NCI-H1417 (cell line): ENCODE data around the gene CRISPLD2.

Experiments
- DNase-seq, 3 experiments: peaks; one replicate each; lab custom pipeline; 2025; lab: John Stamatoyannopoulos, UW

CRISPLD2 gene

DNA sequence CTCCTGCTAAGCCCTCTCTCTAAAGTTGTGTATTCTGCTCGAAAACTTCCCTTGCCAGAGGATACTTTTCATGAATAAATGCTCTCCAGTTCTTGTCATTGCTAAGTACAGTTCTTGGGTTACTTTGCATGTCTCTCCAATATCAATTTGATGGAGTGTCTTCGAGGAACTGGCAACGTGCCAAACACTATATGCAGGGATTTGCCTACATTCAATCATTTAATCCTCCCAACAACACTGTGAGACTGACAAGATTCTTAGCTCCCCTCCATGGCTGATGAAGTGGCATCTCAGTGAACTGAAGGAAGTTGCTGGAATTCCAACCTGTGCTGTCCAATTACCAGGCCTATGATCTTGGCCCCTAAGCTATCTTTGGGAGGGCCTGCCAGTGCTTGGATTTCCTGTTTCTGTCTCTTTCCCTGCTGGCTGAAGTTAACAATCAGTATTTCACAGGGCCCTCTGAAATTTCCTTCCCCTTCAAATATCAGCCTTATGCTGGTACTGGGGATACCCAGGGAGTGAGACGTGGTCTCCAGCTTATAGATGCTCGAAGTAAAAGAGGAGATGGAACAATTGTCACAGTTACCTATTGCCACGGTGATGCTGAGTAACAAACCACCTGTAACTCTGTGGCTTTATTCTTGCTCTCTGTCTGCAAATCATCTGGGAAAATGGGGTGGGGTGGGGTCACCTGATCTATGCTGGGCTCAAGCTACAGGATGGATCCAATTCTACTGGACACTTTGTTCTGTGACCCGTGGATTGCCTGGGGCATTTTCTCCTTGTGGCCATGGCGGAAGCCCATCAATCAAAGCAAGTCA lies 19.4 kb upstream of the CRISPLD2 start:
- peak in 1 of 3 experiments; percentile 4 for DNase-seq

DNA sequence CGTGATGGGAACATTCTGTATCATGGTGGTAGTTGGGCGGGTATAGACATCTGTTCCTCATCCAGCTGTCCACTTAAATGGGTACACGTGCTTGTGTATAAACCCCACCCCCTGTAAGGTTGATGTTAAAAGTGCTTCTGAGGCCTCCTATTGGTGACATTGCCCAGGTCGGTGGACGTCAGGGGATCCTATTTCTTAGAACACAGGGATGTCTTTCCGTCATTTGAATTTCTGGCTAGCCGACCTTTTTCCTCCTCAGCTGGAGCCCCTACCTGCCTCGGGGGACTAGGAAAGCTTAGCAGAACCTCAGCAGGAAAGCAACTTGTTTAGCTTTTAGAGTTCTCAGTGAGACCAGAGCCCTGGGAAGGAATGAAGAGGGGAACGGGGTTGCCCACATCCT lies 16.6 kb upstream of the CRISPLD2 start:
- DNase-seq = no peak

DNA sequence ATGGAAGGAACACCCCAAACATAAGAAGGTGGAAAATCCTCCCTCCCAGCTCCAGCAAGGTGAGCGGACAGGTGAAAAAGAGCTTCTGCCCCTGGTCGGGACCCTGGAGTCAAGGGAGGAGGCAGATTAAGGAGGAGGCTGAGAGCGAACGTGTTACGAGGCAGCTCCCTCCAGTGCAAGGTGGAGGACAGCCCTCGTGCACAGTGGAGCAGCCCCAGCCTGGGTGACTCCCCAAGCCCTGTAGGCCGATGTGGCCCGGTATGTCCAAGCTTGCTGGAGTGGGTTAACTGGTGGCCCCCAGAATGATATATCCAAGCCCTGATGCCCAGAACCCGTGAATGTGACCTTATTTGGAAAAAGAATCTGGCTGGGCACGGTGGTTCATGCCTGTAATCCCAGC lies 15.5 kb upstream of the CRISPLD2 start:
- no peak for DNase-seq

DNA sequence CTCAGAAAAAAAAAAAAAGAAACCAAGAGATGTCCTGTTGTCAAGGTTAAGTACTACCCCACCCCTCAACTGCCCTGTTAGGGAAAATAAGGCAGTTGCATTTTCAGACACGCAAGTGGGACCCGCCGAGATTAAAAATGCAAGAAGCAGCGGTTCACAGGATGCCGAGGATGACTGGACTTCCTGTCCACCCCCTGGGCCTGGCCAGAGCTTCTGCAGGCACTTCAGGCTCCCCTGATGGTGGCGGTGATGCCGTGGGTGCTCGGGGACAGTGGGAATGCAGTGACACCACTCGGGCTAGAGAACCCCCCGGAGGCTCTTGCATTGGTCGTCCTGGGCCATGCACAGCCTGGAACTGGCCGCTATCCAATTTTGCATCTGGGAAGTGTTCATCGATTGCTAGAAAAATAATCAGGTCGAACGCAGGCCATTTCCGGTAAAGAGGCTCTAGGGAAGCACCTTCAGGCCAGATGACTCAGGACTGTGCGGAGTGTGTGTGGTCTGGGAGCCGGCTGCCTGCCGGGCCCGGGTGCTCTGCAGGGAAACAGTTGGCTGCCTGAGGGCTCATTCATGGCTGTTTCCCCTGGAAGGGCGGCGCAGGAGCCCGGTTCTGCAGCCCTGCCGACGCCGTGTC lies 13.4 kb upstream of the CRISPLD2 start:
- no peak for DNase-seq

DNA sequence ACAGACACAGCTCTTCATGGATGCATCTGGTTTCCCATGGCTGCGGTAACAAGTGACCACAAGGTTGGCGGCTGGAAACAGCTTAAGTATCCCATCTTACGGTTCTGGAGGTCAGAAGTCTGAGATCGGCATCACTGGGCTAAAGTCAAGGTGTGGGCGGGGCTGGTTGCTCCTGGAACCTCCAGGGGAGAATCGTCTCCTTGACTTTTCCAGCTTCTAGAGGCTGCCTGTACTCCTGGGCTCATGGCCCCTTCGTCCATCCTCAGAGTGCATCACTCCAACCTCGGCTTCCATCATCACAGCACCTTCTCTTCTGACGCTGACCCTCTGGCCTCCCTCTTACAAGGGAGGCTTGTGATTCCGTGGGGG lies 12.9 kb upstream of the CRISPLD2 start:
- DNase-seq = no peak

DNA sequence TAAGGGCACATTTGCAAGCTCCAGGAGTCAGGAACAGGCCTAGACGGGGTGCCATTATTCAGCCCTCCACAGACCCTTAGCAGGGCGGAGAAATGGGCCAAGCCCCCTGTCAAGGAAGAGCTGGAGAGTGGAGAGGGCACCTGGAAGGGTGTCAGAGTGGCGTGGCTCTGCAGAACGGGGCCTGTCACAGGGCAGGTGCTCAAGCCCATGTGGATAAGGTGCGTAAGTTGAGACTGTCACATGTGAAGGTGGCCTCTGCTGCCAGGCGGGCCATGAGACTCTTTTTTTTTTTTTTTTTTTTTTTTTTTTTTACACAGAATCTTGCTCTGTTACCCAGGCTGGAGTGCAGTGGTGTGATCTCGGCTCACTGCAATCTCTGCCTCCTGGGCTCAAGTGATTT lies 12.0 kb upstream of the CRISPLD2 start:
- DNase-seq = no peak

DNA sequence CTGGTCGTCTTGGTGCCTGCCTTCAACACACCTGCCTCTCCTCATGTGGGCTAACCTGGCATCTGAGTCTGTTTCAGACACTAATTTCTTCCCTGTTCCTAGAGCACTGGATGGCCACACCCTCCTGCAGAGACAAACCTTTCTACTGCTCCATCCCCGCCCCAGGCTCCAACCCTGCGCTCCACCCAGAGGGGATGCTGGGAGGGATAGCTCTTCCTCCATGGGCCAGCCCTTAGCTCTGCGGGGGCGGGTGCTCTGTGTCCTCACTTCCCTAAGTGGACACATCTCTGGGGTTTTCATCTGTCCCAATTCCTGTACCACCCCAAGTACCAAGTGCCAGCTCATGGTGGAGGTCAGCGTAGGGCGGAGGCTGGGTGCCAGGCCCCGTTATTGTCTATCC lies 11.0 kb upstream of the CRISPLD2 start:
- no peak for DNase-seq

DNA sequence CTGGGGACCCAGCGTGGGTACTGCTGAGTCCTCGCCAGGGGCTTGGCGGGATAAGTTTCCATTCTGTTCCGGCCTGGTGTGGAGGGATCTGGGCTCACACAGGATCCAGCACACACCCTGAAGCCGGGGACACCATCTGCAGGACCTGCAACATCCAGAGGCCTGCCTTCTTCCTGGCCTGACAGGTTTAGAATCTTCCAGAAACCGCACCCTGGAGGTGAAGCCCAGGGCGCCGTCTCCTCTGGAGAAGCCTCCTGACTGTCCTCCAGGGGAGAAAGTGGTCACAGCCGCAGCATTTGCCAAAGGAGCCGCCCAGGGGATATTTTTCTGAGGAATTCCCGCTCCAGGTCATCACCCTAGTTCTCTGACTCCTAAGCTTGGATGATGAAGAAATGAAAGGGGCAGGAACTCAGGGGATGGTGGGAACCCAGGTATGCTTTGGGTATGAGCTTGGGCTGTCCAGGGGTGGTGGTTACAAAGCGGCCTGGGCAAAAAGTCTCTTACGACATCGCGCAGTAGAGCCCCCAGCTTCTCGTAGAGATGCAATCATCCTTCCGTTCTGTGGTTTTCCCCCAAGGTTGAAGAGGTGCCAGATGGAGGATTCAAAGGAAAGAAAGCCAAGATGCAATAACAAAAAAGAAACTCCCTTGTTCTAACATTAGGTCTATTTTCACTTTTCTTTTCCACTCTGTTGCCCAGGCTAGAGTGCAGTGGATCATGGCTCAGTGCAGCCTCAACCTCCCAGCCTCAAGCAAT lies 9.1 kb upstream of the CRISPLD2 start:
- no peak for DNase-seq

DNA sequence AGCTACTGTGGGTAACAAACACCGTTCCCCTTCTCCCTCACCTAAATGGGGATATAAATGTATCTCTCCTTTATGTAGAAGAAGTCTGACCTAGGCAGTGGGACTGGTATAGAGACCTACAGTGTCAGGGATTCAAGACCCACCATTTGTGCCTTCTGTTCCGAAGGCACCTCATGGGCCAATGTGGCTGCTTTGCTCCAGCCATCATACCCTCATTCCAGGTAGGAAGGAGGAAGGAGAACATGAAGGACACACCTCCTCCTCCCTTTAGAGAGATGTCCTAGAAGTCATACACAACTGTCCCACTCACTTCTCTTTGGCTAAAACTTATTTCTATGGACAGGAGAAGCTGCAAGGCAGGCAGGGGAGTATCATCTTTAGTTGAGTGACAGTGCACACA lies 8.3 kb upstream of the CRISPLD2 start:
- DNase-seq = no peak

DNA sequence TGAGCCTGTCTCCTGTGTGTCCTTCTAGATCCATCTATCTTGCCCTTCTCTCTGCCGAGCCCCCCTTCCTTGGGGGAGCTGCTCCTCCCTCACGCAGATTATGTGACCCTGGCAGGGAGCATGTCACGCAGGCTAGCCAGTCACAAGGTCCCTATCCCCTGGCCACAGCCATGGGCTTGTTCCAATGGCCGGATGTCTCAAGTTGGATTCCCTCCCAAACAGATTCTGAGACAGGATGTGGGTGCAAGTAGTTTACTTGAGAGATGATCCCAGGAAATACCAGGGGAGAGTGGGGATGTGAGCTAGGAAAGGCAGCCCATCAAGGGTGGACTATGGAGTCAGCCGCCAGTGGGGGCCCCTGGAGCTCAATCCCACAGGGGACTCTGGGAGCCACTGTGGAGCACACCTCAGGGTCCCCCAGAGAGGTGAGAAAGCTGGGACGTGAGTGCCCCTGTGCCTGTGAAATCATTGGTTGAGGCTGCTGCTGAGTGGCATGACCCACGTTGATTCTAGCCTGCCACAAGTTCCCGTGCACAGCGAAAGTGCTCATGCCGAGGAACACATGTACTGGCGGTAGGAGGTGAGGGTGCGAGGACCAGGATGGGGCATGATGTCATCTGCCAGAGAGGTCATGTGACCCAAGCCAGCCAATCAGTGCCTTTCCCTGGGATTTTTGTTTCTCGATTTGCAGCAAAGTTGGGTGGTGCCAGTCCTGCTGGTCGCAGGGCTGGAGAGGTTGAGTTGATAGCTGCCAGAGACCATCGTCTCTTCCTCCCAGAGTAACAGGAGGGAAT lies 6.4 kb upstream of the CRISPLD2 start:
- DNase-seq = no peak

DNA sequence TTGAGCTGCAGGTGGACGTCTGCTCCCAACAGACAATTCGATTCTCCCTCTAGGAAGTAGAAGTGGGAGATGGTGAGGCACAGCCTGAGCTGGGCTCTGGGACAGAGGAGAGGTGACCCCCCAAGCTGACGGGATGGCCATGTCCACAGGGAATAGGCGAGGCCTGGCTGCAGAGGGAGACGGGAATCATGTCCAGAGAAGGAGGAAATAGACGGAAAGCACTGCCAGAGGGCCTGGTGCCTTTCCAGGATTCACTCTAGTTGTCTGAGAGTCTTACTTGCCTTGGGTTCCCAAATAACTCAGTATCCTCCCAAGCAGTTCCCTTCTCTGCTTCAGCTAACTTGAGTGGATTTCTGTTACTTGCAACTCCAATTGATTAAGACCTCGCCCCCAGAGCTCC lies 4.3 kb upstream of the CRISPLD2 start:
- DNase-seq = no peak

DNA sequence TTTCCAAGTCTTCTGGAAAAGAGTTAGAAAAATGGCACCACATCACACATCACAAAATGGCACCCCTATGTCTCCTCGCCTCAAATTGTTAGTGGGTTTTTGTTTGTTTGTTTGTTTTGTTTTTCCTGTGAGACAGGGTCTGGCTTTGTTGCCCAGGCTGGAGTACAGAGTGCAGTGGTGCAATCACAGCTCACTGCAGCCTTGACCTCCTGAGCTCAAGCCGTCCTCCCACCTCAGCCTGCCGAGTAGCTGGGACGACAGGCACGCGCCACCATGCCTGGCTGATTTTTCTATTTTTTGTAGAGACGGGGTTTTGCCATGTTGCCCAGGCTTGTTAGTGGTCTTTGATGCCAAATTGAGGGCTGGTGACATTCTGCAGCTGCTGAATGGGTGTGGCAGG lies 3.8 kb upstream of the CRISPLD2 start:
- DNase-seq = no peak

DNA sequence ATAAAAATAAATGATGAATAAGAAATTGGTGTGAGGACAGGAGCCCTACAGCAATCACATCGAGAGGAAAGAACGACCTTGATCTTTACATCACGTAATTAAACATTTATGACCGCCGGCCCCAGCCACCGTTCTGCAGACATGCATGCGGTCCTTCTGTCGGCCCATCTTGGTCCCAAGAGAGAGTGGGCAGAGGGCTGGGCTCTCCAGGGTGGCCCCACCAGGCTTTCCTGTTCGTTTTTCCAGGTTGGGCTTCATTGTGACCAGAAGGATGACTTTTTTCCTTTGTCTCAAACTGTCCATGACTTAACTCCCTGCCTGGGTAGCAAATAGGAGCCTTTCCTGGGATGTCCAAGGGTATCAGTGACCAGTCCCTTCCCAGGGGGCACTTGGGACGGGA lies 3.3 kb upstream of the CRISPLD2 start:
- no peak for DNase-seq

DNA sequence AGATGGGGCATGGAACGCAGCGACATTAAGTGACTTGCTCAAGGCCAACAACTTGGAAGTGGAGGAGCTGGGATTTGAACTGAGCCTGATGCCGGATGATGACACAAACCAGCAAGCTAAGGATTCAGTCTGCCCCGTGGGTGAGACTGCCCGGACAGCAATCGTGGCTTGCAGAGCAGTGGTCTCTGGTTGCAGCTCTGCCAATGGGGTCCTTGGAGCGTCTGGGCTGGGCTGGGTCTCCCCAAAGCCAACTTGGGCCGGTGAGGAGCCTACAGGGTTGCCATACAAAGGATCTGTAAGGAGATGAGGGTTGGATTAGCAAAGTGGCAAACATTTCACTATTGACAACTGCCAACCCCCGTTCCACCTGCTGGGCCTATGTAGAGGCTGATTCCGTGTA lies 2.6 kb upstream of the CRISPLD2 start:
- DNase-seq = no peak

DNA sequence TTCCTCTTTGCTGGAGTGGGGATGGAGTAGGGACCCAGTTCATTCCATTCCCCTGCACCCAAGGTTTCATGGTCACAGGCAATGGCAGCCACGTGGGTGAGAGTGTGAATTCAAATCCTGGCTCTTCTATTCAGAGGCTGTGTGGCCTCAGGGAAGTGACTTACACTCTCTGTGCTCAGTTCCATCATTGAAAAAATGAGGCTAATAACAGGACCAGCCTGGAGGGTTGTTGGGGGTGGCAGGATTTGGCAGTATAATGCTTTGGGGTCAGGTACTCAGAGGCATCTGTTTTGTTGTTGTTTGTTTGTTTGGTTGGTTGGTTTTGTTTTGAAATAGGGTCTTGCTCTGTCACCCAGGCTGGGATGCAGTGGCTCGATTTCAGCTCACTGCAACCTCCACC lies 2.2 kb upstream of the CRISPLD2 start:
- no peak for DNase-seq

DNA sequence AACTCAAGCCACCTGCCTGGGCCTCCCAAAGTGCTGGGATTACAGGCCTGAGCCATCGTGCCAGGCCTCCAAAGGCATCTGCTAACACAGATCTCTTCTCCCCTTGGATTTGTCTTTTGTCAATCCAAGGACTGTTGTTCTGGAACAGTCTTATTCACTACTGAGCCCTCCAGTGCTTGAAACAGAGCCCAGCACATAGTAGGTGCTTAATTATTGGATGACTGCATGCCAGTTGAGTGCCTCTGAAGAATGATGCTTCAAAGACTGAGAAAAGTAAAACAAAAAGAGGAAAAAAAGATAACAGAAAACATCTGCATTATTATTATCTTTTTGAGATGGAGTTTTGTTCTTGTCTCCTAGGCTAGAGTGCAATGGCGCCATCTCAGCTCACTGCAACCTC lies 1.7 kb upstream of the CRISPLD2 start:
- no peak for DNase-seq

DNA sequence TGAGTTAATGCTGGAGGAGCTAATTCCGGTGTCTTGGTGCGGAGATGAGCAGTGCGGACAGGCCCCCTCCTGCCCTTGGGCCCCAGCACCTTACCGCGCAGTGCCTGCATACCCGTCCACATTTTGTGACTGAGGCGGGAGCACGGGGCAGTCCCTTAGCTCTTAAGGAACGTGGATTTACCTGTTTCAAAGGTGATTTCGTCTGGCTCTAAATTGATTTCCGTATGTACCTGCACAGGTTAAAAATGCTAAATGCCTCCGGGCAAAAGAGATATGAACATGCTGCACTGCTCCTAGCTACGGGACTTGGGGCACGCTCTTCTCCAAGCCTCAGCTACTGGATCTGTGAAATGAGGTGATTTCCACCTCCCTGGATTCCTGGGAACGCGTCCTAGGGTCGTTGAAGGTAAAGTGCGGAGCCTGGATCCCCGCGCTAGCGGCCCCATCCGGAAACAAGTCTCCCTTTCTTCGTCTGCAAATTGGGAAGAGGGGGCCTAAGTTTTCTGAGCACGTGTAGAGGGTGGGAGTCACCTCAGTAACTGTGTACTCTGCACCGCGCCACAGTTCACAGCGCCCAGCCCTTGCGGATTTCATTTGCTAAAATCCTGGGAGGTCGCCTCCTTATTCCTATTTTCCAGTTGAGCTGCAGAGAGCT lies 669 bp upstream of the CRISPLD2 start:
- DNase-seq = peak in 1 of 3 experiments; percentile 43

DNA sequence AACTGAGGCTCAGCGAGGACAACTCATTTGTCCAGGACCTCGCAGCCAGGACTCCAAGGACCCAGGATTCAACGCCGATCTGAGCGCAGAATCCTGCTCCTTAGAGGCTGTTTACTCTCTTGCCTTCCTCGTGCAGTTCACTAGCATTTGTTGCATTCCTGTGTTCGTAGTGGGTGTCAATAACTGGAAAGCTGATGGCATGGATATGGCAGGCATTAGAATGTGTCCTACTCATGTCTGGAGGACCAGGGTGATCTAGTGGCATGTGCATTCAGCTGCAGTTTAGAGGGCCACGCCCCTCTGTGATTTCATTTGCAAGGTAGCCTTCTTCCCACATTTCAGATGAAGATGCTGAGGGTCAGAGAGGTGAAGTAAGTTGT lies 510 bp downstream of the CRISPLD2 start:
- no peak for DNase-seq

DNA sequence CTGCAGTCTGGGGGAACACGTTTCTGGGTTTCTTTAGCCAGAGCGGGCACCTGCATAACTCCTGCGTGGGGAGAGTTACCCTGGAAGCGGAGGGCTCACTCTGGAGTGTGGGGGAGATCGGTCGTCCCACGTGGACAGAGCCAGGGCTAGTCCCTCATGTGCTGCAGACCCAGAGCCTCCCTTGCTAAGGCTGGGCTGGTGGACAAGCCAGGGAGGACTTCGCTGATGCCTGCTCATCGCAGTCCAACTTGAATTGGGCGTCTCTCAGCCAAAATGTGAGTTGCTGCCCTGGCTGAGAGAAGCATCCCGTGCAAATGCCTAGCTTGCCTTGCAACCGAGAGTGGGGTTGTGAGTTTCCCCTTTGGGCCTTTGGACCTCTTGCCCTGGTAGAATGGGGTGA lies 986 bp downstream of the CRISPLD2 start:
- DNase-seq = no peak

DNA sequence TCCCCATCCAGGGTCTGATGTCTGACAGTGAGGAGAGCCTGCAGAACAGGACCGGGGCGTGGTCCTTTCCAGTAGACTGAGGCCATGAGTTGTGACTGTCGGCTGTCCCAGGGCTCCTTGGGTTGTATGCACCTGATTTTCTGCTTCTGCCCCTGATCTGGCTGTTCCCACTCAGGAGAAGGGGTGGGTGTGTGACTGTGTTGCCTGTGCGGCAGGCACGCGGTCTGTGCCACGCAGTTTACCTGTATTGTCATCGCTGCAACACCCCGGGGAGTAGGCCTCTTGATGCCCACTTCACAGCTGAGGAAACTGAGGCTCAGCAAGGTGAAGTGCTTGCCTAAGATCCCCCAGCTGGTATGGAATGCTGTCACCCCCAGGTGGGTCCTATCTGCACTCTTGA lies 1.4 kb downstream of the CRISPLD2 start:
- DNase-seq = no peak

DNA sequence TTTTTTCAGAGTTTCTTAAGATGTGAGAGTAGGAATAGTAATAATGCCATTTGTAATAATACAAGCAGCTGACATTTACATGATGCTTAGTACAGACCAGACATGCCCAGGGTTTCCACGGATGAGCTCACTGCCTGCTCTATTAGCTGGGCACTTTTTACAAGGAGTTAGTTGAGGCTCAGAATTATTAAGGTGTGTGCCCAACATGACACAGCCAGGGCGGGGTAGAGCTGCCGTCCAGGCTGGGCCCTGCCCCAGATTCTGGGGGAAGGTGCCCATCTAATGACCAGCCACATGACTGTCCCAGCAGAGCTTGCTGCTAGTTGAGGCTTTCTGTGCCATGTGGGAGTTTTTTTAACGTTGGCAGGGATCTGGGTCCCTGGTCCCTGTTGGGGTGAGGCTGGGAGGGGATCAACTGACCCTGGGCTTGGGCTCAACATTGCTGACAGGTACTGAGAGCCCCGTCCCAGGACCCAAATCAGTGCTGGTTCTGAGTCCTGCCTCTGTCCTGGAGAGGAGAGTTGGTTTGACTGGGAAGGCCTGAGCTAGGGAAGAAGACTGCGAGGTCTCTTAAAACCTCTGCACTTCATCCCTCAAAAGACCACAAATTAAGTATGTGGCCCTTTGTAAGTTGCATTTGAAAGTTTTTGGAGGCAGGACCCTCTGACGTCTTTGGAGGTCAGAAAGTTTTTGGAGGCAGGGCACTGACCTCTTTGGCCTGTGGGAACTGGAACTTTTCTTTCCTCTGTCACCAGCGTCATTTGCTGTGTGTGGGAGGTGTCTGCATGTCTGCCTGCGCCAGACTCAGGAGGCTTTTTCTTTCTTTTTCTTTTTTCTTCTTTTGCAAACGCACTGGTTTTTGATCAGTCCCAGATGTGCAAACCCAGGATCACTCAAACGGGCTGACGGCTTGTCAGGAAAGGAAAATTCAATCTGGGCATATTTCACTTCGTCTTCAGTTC lies 2.2 kb downstream of the CRISPLD2 start:
- no peak for DNase-seq
